PC-3 (cell line): ENCODE data around the gene ESRRB. TPM values are rescaled to one million over a fixed set of nuclear protein-coding genes. Genes with fewer than 3 reads are reported as not detected.

Source experiments
- ATAC-seq: fragments of 200-7000 bp; cut with Tn5 transposase; 2 replicates; pipeline ENCODE4 v1.9.1; 2020; ENCODE audit warnings: mild to moderate bottlenecking, moderate library complexity
- BruUV-seq: library from RNA; stranded (reverse); fragments of 400-500 nt; replicated peaks from 2 replicates; lab custom pipeline; 2021; lab: Mats Ljungman, UMichigan
- CTCF ChIA-PET: fragments of 300-600 bp; sonication (Branson Sonifier 250); formaldehyde crosslinking; loops from one replicate; lab custom pipeline; 2022; ENCODE audit warnings: antibody characterized with exemption; lab: Charles Lee
- POLR2A ChIA-PET: fragments of 300-600 bp; sonication (Branson Sonifier 250); formaldehyde crosslinking; loops from one replicate; lab custom pipeline; 2022; ENCODE audit warnings: antibody characterized with exemption; ENCODE audit not compliant: unreplicated experiment; lab: Charles Lee
- DNase-seq: peaks from one replicate; pipeline ENCODE4 v3.0.0-alpha.2; 2015
- H2AFZ ChIP-seq: fragments of 300-600 bp; sonication (generic); 2 replicates; pipeline ENCODE4 v1.6.0; 2016; ENCODE audit warnings: antibody characterized with exemption, low read length
- H3F3A ChIP-seq: fragments of 300-600 bp; sonication (generic); one replicate; pipeline ENCODE4 v1.6.0; 2017; ENCODE audit warnings: antibody characterized with exemption, low read length, control low read depth, mild to moderate bottlenecking; ENCODE audit not compliant: unreplicated experiment
- H3K27ac ChIP-seq: fragments of 300-600 bp; sonication (generic); 2 replicates; pipeline ENCODE4 v1.5.1; 2016; ENCODE audit warnings: mild to moderate bottlenecking, low read length
- H3K27me3 ChIP-seq: fragments of 300-600 bp; sonication (generic); 2 replicates; pipeline ENCODE4 v1.6.1; 2016; ENCODE audit warnings: low read length, mixed read lengths
- H3K36me3 ChIP-seq: fragments of 300-600 bp; sonication (generic); 2 replicates; pipeline ENCODE4 v1.6.1; 2016; ENCODE audit warnings: low read depth, mixed run types, low read length, mixed read lengths
- H3K4me1 ChIP-seq: fragments of 300-600 bp; sonication (generic); 2 replicates; pipeline ENCODE4 v1.5.1; 2016; ENCODE audit warnings: low read length; ENCODE audit not compliant: insufficient read depth
- H3K4me2 ChIP-seq: fragments of 300-600 bp; sonication (generic); 2 replicates; pipeline ENCODE4 v1.6.0; 2016; ENCODE audit warnings: low read length
- H3K4me3 ChIP-seq: fragments of 300-600 bp; sonication (generic); 2 replicates; pipeline ENCODE4 v1.5.1; 2016; ENCODE audit warnings: mild to moderate bottlenecking, low read length, mixed read lengths
- H3K79me2 ChIP-seq: fragments of 300-600 bp; sonication (generic); 2 replicates; pipeline ENCODE4 v1.6.1; 2017; ENCODE audit warnings: low read length, mixed read lengths
- H3K9ac ChIP-seq: fragments of 300-600 bp; sonication (generic); 2 replicates; pipeline ENCODE4 v1.6.0; 2016; ENCODE audit warnings: mild to moderate bottlenecking, low read length
- H3K9me2 ChIP-seq: fragments of 300-600 bp; sonication (generic); replicated peaks from 2 replicates; pipeline ENCODE4 v1.6.1; 2016; ENCODE audit warnings: mixed run types, low read length, mixed read lengths
- H3K9me3 ChIP-seq: fragments of 300-600 bp; sonication (generic); 2 replicates; pipeline ENCODE4 v1.6.1; 2016; ENCODE audit warnings: low read length, mixed read lengths
- H4K20me1 ChIP-seq: fragments of 300-600 bp; sonication (generic); 2 replicates; pipeline ENCODE4 v1.6.1; 2016; ENCODE audit warnings: low read length, mixed read lengths
- EZH2 ChIP-seq: fragments of 300-600 bp; sonication (generic); IDR thresholded peaks from one replicate; pipeline ENCODE4 v1.6.1; 2017; ENCODE audit warnings: antibody characterized with exemption, mild to moderate bottlenecking, low read length; ENCODE audit not compliant: unreplicated experiment
- EZH2phosphoT487 ChIP-seq: fragments of 300-600 bp; sonication (generic); IDR thresholded peaks from 2 replicates; pipeline ENCODE4 v1.6.1; 2018; ENCODE audit warnings: mild to moderate bottlenecking, antibody characterized with exemption, low read length, borderline replicate concordance
- intact Hi-C: fragments of 100-400 bp; cut with micrococcal nuclease; formaldehyde crosslinking; loops from 2 replicates; pipeline ENCODE4 v1.9.0; 2023
- total RNA-seq: library from RNA; depleted of rRNA; stranded (reverse); fragments of >200 nt; gene quantifications from 2 replicates; pipeline ENCODE4 v1.2.3, GENCODE V29; 2014
- TF ChIP-seq, protein P1 (sequence below): fragments of 300-600 bp; sonication (generic); conservative IDR thresholded peaks from 2 replicates; pipeline ENCODE4 v1.5.1; 2017; ENCODE audit warnings: antibody characterized with exemption, low read depth, mild to moderate bottlenecking, low read length

ESRRB gene
- total RNA-seq, 1 experiment from 2014 or later: not detected

DNA sequence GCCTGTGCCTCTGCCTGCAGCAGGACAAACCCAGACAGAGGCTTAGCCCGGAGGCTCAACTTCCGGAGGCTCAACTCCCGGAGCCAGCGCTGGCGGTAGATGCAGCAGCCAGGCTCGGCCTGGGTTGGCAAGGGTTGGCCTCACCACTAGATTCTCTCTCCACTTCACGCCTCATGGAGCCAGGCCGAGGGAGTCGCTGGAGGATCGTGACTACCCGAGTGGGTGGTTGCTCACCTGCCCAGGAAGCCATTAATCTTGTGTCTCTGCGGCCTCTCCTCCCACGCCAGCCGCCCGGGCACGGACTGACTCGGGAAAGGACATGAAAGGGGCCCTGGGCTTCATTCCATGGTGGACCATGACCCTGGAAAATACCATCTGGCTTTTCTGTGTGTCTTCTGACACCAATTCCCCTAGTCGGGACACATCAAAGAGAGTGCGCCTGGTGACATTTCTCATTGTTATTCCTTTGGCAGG, 20.8 kb downstream of the ESRRB start:
- H3K27me3 ChIP-seq: peaks cover 74% of the 10 kb centered on the region
- TF ChIP-seq, protein P1, sequence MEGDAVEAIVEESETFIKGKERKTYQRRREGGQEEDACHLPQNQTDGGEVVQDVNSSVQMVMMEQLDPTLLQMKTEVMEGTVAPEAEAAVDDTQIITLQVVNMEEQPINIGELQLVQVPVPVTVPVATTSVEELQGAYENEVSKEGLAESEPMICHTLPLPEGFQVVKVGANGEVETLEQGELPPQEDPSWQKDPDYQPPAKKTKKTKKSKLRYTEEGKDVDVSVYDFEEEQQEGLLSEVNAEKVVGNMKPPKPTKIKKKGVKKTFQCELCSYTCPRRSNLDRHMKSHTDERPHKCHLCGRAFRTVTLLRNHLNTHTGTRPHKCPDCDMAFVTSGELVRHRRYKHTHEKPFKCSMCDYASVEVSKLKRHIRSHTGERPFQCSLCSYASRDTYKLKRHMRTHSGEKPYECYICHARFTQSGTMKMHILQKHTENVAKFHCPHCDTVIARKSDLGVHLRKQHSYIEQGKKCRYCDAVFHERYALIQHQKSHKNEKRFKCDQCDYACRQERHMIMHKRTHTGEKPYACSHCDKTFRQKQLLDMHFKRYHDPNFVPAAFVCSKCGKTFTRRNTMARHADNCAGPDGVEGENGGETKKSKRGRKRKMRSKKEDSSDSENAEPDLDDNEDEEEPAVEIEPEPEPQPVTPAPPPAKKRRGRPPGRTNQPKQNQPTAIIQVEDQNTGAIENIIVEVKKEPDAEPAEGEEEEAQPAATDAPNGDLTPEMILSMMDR: no peak
- TF ChIP-seq EZH2 (no peak), EZH2phosphoT487 (no peak)
- ChIA-PET CTCF (no interaction called here), POLR2A (no interaction called here)
- no peaks in the 10 kb centered on the region for H4K20me1 ChIP-seq
- no peak overlapping the region for H3K4me3 ChIP-seq
- H3K9me3 ChIP-seq: no peaks in the 10 kb centered on the region
- no peaks in the 10 kb centered on the region for H3K79me2 ChIP-seq
- H3K27ac ChIP-seq: no peak overlapping the region
- DNase-seq: no peak
- no peaks in the 10 kb centered on the region for H3F3A ChIP-seq
- no peak overlapping the region for H3K9ac ChIP-seq
- intact Hi-C loops: no loop called here
- H3K4me2 ChIP-seq: no peak overlapping the region
- ATAC-seq: no peak
- no peak overlapping the region for H2AFZ ChIP-seq
- H3K9me2 ChIP-seq: no peaks in the 10 kb centered on the region
- no TSS peak for BruUV-seq
- no peaks in the 10 kb centered on the region for H3K4me1 ChIP-seq
- no peaks in the 10 kb centered on the region for H3K36me3 ChIP-seq

DNA sequence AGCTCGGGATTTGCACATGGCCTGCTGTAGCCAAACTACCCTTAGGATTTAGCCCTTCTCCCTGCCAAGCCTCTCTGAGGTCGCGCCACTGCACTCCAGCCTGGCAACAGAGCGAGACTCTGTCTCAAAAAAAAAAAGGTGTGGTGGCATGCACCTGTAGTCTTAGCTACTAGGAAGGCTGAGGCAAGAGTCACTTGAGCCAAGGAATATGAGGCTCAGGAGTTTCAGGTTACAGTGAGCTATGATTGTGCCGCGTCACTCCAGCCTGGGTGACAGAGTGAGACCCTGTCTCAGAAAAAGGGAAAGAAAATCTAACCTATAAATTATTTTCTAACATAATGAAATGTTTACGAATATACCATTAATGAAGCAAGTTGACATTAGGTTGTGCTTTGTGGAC, 29.7 kb downstream of the ESRRB start:
- no TSS peak for BruUV-seq
- H3K9ac ChIP-seq: no peak overlapping the region
- no peaks in the 10 kb centered on the region for H3K36me3 ChIP-seq
- H2AFZ ChIP-seq: no peak overlapping the region
- no peaks in the 10 kb centered on the region for H4K20me1 ChIP-seq
- H3K4me3 ChIP-seq: no peak overlapping the region
- no peaks in the 10 kb centered on the region for H3K9me2 ChIP-seq
- no peaks in the 10 kb centered on the region for H3K9me3 ChIP-seq
- no peak overlapping the region for H3K27ac ChIP-seq
- DNase-seq: no peak
- H3K4me2 ChIP-seq: no peak overlapping the region
- ChIA-PET CTCF (no interaction called here), POLR2A (no interaction called here)
- intact Hi-C loops: no loop called here
- TF ChIP-seq EZH2phosphoT487: no peak
- TF ChIP-seq, protein P1: no peak
- no peak for TF ChIP-seq EZH2
- H3K4me1 ChIP-seq: no peaks in the 10 kb centered on the region
- H3K79me2 ChIP-seq: no peaks in the 10 kb centered on the region
- H3K27me3 ChIP-seq: peaks cover 72% of the 10 kb centered on the region
- ATAC-seq: no peak
- no peaks in the 10 kb centered on the region for H3F3A ChIP-seq

- DNase-seq (no peak), ATAC-seq (no peak)
- H3K9ac ChIP-seq: no peak overlapping the region
- no peaks in the 10 kb centered on the region for H3K79me2 ChIP-seq
- no peak overlapping the region for H3K27ac ChIP-seq
- intact Hi-C loops: no loop called here
- BruUV-seq: no TSS peak
- peaks cover 64% of the 10 kb centered on the region for H3K27me3 ChIP-seq
- H3K9me2 ChIP-seq: no peaks in the 10 kb centered on the region
- no peak overlapping the region for H3K4me3 ChIP-seq
- H3F3A ChIP-seq: no peaks in the 10 kb centered on the region
- H2AFZ ChIP-seq: no peak overlapping the region
- H4K20me1 ChIP-seq: no peaks in the 10 kb centered on the region
- POLR2A ChIA-PET: no interaction called here
- H3K9me3 ChIP-seq: no peaks in the 10 kb centered on the region
- TF ChIP-seq, protein P1: no peak
- no peaks in the 10 kb centered on the region for H3K4me1 ChIP-seq
- no peak overlapping the region for H3K4me2 ChIP-seq
- CTCF ChIA-PET: no interaction called here
- H3K36me3 ChIP-seq: no peaks in the 10 kb centered on the region
Observed at GRCh38 chr14:76407449-76408150, 31.7 kb downstream of the ESRRB start.
